NCI-H2196 (cell line): ENCODE measurements around the gene USP48.
A peak's percentile ranks its signal among the peaks of the same experiment; 100 is the strongest.

Source experiments
- DNase-seq: peaks from one replicate; lab custom pipeline; 2025; ENCODE audit not compliant: unreplicated experiment; lab: John Stamatoyannopoulos, UW

Gene USP48

DNA sequence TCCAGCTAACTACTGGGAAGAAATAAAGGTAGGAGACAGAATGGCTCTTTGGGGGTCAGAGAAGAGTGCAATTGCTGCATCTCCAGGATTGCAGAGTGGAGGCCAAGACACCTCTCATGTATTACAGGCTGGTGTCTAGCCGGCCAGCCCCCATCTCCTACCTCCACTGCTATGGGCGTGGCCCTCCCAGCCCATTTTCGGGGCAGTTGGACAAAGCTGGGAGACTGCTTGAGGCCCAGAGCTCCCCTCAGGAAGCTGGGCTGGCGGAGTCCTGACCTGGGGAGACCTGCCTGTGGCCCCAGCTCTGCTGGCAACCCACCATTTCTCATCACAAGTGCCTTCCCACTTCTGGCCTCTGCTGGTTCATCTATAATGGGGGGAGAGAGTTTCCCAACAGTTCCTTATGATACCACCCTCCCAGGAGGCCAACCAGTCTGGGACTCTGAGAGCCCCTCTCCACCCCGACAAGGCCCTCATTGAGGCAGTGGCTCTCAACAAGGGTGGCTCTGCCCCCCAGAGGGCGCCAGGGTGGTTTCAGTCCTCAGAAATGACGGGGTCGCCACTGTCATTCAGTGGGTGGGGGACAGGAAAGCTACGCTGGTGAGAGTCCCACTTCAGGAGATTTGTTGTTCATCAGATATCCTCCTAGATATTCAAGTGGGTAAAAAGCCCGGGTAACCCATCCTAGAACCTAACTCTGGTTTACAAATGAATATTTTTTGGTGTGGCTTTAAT is 125.3 kb downstream of the USP48 start:
- no peak for DNase-seq

DNA sequence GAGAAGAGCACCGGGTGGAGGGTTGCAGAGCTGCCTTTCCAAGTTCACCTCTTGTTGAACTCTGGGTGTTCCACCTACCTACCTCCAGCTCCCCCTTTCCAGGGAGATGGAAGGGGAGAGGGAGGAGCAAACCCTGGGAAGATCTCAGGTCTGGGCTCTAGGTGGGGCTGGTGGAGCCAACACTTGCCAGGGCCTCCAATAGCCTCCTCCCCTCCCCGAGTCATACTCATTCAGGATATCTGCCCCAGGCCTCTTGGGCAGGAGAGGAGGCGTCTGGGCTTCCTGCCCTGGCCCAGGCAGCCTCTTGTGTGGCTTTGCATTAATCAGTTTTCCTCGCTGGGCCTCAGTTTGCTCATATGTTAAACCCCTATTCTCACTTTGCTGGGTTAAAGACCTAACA is 127.2 kb downstream of the USP48 start:
- peak; percentile 42 for DNase-seq

DNA sequence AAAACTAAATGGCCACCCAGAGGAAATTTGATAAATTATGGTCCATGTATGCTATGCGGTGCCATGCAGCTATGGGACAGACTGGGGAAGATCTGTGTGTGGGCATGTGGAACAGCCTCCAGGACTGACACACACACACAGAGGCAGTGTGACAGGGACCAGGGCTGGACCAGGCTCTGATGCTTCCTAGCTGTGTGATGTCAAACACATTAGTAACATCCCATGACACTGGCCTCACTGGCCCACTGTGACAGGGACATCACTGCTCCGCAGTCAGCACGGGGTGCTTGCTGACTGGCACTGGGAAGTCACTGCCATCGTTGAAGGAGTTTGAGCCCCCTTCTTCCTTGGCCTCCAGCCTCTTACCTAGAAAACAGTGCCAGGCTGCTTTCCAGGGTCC is 127.7 kb downstream of the USP48 start:
- no peak for DNase-seq

DNA sequence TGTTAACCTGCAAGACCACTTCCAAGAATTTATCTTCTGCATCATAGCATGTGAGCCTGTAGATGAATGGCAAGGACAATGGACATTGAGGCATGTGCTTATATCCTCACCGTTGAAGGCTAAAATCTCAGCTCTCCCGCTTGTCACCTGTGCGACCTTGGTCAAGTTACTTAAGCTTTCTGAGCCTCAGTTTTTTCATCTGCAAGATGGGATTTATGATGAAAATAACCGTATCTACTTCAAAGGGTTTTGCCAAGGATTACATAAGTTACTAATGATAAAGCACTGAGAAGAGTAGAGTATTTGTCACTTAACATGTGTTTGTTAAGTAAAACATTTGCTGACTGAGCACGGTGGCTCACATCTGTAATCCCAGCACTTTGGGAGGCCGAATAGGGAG is 128.7 kb downstream of the USP48 start:
- DNase-seq = no peak

GRCh38 chr1:21653744-21654100 is 129.2 kb downstream of the USP48 start:
- no peak for DNase-seq

- no peak for DNase-seq
Observed at GRCh38 chr1:21652937-21653743, 129.8 kb downstream of the USP48 start.

DNA sequence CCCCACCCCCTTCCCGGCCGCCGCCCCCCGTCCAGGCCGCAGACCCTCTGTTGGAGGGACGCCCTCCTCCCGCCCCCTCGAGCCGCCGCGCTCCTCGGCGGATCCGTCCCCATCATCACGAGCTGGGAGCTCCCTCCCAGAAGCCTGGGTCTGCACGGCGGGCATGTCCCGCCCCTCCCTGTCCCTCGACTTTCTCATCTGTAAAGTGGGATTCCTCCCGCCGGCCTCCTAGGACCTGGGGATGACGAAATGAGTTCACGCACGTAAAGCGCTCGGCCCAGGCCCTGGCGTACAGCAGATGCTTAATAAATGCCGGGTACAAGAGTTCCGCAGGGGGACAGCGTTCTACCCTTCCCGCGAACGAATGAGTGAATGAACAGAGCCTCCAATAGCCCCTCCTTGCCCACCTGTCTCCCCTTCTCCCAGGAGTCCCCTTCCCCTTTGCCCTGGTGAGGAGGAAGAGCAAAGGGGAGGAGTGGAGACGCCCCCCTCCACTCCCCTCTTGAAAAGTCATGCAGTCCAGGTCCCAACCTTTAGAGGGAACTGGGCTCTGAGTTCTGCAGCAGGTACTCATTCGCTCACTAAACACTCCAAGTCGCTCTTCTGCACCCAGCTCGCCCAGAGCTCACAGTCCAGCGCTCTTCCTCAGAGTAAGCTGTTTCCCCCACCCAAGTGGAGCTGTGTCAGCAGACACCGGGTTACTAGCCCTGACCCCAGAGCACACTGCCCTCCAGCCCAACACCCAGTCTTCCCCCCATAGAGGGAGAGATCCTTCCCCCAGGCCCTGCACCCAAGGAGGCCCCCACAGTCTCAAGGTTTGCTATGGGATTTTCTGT is 130.6 kb downstream of the USP48 start:
- DNase-seq = no peak

GRCh38 chr1:21651214-21652042 is 131.5 kb downstream of the USP48 start:
- DNase-seq = peak; percentile 62

GRCh38 chr1:21650400-21650799 is 132.5 kb downstream of the USP48 start:
- no peak for DNase-seq

DNA sequence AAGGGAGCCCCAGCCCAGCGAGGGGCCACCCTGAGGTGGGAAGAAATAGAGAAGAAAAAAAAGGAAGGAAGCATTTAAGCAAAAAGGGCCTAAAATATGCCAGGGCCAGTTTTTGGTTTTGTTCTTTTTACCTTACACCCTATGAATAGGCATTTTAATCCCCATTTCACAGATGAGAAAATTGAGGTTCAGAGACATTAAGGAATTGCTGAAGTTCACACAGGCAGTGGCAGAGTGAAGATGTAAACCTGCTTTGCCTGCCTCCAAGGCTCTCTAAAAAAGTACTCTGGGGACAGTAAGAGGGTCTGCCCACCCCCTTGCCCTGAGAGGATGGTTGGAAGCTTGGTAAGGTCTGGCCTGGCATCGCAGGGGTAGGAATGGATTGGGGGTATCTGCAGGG is 133.6 kb downstream of the USP48 start:
- no peak for DNase-seq

DNA sequence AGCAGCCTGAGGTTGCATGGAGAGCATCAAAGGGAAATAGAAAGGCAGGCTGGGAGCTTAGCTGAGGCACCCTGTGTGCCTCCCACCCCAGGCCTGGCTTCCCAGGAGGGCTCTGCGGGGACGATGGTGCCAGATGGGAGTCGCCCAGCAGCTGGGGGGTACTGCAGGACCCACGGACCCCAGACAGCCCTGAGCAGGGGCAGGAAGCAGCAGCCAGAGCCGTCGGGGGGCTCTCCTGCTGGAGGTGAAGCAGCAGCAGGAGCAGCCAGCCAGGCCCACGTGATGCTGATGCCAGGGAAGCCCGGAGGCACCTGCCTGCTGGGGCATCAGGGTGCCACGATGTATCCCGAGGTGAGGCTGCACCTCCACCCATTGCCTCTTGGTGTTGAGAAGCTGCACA is 134.2 kb downstream of the USP48 start:
- no peak for DNase-seq

DNA sequence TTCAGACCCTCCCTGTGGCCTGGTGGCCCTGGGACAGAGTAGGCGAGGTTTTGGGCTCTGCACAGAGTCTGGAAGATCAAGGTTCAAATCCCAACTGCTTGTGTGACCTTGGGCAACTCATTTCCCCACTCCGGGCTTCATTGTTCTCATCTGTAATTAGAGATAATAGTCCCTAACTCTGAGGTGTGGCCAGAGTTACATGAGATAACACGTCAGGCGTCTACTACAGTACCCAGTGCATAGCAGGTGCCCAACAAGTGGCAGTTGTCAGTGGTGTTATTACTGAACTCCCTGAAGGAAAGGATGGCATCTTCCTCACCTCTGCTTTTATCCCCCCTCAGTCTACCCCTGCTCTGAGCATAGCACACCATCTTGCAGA is 134.6 kb downstream of the USP48 start:
- DNase-seq = no peak

- no peak for DNase-seq
Observed at GRCh38 chr1:21647431-21648351, 135.3 kb downstream of the USP48 start.

- no peak for DNase-seq
Observed at GRCh38 chr1:21645550-21645949, 137.4 kb downstream of the USP48 start.

DNA sequence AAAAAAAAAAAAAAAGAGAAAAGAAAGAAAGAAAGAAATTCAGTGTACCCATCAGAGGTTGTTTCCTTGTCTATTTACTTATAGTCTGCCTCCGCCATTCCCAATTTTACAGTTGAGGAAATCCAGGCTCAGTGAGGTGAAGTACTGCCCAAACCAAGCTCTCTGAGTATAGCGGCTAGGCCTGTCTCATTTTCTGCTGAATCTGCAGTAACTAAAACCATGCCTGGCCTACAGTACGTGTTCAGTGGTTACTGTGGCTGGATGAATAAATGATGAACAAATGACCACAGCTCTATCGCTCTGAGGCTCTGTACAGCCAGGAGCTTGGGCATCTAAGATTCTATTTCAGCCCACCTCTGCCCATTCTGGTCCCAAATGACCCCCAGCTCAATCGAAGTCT is 138.0 kb downstream of the USP48 start:
- no peak for DNase-seq

- DNase-seq = no peak
Observed at GRCh38 chr1:21644348-21644747, 138.6 kb downstream of the USP48 start.

DNA sequence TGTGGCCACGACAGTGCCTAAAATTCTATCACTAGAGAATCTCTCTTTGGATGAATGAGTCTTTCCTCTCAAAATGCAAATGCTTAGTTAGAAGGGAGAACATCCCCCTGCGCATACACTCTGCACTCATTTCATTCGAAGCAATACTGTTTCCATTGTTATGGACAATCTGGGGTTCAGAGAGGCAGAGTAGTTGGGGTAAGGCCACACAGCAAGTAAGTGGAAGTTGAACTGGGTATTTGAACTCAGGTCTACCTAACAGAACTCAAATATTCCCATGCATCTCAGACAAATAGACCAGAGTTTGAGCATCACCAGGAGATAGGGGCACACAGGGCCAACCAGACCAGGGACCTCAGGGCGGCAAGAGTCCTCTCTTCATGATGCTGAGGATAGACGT is 139.3 kb downstream of the USP48 start:
- DNase-seq = no peak

- no peak for DNase-seq
Observed at GRCh38 chr1:21641967-21642739, 140.8 kb downstream of the USP48 start.

GRCh38 chr1:21641537-21641936 is 141.4 kb downstream of the USP48 start:
- no peak for DNase-seq
